Measurements from ENCODE around the gene MTHFD2L.

MTHFD2L gene

DNA sequence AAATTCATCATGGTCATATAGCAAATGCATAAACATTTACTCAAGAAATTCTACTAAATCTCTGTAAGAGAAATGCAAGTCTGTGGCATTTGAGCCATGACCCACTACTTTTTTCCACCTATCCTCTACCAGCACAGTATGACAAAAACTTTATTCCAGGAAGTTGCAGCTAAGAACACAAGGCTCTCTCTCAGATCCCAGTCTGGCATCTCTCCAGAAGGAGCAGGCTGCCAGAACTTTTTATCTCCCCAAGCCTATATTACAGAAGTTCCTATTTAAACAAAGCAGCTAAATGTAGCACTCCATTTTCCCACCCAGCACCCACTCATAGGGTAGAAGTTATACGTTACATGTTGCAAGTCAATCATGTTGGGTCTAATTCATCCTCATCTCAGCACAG, 101.0 kb downstream of the MTHFD2L start:
- DNase-seq, result no peak

DNA sequence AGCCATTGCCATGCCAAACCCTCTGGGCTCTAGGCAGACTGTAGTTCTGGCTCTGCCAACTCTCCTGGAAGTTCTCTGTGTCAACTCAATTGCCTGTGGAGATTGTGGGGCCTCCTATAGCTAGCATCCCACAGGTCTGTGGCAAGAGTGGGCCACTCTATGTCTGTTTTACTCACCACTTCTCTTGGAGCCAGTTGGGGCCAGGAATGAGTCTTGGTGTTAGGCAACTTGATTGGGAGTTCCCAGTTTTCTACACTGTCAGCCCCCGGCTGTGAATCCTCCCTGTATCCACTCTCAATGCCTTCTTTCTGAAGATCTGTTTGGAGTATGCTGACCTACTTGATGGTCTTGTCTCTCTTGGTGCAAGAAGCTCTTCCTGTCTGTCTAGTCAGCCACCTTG, 102.1 kb downstream of the MTHFD2L start:
- no peak for DNase-seq

DNA sequence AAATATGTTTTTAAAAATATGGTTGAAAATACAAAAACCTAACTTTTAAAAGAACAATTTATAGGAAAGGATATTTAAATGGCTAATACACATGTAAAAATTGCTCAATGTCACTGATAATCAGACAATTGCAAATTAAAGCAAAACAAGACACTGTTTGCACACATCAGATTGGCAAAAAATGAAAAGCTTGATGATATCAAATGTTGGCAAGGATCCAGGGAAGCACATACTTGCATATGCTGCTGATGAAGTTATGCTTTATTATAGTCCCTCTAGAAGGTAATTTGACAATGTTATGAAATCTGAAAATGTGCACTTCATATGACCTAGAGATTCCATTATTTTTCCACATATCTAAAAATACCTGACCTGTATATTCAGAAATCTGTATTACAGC, 104.6 kb downstream of the MTHFD2L start:
- no peak for DNase-seq

DNA sequence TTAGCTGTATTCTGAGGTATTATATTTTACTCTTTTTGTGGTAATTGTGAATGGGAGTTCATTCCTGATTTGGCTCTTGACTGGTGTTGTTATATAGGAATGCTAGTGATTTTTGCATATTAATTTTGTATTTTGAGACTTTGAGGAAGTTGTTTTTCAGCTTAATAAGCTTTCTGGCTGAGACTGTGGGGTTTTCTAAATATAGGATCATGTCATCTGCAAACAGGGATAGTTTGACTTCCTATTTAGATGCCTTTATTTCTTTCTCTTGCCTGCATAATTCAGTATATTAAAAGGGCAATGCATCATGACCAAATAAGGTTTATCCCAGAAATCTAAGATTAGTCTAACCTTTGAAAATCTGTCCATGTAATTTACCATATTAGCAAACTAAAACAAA, 105.6 kb downstream of the MTHFD2L start:
- DNase-seq, result no peak

DNA sequence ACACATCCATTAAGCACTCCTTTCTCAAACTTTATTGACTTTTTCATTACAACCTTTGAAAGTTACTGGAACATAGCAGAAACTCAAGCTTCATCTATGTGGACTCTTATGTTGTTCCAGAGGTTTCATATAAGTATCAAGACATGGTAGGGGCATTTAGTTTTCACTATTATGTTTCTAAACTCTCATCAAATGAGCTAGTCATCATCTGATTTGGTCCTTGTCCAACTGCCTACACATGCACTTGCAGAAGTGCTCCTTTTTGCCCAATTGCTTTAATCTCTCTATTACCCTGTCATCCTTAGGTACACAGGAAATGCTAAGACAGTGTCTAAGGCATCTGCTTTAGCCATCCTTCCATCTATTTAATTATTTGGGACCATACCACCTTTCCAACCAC, 108.2 kb downstream of the MTHFD2L start:
- no peak for DNase-seq

DNA sequence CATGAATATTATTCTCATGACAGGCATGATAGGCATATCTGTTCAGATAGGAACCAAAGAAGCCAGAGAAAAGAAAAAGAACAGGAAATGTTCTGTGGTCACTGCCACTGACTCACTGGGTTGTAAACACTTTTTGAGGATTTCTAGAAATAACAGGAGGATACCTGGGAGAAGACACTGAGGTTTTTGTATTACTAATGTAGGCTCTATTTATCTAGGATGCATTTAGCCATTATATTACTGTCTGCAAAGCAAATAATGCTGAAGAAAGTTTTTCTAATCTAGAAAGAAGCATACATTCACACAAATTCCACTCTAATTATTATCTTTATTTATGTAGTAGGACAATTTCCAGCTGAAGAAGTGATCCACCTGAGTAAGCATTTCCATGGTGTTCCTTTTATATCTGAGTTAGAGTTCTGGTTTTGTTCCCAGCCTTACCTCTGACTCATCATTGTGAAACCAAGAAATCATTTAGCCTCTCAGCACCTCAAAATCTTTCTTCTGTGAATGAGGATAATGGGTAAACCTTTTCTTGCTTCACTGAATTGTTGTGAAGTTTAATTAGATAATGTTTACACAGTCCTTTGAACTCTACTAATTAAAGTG, 110.2 kb downstream of the MTHFD2L start:
- no peak for DNase-seq

DNA sequence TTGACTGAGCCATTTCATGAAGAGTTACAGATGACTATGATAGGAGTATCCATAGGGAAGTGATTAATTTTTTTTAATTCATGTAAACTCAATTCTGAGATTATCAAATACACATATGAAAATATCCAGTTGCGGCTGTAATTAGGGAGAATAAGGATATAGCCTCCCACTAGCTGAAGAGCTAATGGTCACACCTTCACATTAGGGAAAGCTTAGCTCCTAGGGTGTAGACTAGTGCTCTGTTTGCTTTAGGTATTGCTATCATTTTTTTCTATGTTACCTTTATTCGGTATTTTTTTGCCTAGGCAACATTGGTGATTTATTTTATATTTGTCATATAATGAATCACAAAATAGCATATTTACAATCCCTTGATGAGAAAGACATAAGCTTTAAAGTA, 110.7 kb downstream of the MTHFD2L start:
- DNase-seq, result no peak

DNA sequence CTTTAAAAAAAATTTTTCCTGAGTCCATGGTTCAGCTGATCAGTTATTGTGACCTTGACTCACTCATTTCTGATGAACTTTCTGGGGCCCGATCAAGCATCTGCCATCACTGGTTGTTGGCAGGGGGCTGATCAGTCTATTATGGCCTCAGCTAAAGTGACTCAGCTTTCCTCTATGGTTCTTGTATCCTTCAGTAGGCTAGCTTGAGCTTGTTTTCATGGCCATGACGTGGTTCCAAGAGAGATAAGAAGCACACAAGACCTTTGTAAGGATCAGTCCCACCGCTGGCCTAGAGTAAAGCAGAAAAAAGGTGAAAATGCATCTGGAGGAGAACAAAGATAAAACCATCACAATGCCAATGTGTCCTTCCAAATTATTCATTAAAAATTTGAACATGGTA, 120.6 kb downstream of the MTHFD2L start:
- DNase-seq, result no peak

DNA sequence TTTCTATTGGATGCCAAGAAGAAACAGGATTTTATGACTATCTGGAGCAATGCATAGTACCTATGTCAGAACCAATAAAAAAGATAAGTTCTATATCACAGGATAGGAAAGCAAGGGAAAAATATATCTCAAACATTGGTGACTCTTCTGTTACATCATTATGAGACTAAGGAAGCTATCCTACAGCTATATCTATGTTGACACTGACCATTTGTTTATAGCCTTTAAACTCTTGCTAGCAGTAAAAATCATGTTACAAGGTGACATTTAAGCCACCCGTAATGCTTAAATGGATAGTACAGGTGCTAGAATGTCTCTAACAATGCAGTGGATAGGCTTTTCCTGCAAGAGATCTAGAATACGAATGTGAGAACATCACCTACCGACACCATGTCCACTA, 121.8 kb downstream of the MTHFD2L start:
- DNase-seq, result no peak

DNA sequence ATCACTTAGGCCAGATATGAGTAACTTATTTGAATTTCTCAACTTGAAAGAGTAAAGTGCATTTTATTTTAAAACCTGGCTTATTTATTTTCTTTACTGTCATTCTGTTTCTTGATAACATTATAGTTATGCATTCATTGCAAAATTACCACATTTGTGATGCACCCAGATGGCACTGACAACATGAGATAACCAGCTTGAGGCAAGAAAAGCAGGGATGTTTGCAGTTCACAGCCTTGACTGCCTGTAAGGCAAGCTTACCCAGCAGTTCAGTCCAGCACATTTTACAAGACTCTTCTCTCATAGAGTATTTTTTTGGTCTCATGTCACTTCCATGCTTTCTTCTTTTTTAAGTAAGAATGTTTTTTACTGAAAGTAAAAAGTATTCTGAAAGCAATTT, 125.0 kb downstream of the MTHFD2L start:
- DNase-seq, result no peak

DNA sequence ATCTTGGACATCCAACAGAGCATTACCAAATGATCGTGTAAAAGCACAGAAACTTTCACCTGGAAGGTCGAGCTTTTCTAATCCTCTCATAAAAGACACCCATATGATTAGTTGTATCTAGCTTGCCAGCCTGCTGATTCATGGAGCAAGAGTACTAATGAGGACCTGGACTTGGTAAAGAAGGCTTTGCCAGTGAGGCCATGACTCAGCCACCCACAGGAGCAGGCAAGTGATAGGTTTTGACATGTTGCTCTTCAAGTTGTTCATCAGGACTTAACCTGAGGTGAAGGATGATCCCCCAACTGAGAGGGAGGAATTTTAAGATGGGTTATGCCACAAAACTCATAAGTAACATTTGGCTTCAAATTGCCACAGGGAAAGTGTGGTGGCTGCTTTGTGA, 125.7 kb downstream of the MTHFD2L start:
- DNase-seq, result no peak

DNA sequence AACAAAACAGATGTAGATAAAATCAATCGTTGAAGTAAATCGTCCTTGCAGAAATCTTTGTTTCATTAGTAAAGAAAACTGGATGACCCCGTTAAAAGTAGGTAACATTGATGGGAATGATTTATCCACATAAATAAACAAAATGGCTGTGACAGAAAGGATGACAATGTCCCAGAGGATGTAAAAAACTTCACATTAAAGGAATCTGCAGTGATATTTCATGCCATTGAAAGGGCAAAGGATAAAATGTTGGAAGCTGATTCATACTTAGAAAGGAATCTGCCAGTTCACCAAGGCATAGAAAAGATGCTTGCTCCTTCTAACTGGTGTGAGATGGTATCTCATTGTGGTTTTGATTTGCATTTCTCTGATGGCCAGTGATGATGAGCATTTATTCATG, 126.1 kb downstream of the MTHFD2L start:
- DNase-seq, result no peak

DNA sequence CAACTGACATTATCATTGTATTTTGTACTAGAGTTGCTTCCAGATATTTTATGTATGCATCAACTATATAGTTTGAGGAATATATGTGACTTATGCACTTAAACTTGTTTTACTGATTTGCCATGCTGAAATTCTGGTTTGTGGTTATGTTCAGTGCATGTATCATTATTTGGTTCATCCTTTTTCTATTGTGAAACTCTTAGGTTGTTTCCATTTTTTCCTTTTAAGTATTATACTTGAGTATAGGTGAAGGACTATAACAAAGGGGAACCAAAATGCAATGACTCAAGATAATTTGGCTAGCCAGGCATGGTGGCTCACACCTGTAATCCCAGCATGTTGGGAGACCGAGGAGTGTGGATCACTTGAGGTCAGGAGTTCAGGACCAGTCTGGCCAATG, 129.2 kb downstream of the MTHFD2L start:
- DNase-seq, result no peak

DNA sequence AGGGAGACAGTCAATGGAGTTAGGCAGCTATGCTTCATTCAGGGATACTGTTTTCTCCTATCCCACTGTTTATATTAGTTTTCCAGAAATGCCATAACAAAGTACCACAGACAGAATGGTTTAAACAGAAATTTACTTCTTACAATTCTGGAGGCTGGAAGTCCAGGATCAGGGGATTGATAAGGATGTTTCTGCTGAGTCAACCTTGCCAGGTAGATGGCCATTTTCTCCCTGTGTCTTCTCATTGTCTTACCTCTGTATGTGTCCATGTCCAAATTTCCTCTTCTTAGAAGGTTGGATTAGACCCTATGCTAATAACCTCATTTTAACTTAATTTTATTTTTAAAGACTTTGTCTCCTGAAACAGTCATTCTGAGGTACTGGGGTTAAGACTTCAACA, 129.9 kb downstream of the MTHFD2L start:
- DNase-seq, result no peak

DNA sequence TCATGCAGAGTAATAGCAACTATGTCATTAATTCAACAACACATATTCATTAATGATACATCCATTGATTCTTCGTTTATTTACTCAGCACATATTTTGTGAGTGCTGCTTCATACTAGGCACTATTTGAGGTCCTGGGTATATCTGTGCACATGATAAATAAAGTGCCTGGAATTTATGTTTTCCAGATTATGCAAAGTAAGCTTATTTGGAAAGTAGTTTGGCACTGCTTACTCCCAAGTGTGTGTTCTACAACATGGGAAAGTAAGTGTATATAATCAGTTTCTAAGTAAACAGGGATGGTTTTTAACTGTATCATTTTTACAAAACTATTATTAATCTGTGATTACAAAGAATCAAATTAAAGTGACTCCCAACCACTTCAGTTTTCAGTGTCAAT, 133.6 kb downstream of the MTHFD2L start:
- DNase-seq, result no peak

DNA sequence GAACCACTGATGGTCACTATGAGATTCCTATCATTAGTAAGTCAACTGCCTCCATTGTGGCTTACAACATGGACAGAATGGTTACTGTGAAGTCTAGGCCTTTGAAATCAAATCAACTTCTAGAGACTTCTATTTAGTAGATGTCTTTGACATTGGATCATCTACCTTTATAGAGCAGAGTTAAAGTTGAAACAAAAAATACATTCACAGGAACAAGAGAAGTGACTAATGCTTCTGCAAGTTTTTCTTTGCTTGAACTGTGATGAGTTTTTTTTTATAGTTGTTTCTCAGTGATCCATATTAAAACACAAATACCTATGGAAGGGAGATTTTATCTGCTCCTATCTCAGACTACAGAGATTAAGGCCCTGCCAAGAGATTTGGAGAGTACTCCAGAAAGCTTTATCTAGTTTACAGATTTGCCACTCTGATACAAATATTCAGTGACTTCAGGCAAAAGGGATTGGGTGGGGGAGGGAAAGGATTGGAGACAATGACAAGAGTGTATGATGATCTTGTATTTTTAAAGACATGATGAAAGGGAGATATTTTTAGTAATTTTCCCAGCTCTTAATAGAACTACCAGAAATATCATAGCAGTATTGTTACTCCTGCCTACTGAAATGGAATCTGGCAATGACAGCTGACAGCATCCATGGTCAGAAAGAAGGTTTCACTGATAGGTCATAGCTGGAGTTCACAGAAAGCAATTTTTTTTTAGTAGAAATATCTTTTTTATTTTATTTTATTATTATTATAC, 134.4 kb downstream of the MTHFD2L start:
- no peak for DNase-seq

DNA sequence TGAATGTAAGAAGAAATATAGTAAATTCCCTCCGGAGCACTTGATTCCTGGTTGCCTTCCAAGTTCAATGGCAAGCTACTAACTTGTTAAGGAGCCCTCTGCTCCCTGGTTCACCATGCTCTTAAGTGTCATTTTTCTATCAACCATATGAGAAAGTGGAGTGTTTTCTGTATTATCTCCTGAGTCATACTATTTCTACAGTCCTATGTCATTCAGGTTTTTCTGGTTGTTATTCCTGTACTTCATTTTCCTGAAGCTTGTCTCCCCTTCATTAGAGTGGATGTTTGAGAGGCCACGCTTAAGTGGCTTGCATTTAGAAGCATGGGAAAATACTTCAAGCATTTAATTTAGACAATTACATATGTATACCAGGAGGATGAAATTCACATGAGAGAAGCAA, 135.6 kb downstream of the MTHFD2L start:
- no peak for DNase-seq

DNA sequence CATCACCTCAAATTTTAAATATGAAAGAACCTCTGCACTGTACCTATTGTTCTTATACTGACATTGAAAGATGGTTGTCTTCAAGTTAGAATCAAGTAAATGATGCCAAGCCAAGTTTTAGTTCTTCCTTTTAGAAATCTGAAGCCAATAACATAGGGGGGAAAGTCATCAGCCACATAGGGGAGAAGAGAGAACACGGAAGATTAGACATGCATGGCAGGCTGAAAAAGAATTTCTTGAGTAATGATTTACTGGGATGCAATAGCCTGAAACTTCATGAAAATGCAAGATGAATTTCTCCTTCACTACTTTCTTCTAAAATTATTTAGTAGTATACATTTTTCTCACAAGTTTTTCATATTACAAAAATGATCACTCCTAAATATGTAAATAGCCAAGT, 136.8 kb downstream of the MTHFD2L start:
- DNase-seq, result no peak

DNA sequence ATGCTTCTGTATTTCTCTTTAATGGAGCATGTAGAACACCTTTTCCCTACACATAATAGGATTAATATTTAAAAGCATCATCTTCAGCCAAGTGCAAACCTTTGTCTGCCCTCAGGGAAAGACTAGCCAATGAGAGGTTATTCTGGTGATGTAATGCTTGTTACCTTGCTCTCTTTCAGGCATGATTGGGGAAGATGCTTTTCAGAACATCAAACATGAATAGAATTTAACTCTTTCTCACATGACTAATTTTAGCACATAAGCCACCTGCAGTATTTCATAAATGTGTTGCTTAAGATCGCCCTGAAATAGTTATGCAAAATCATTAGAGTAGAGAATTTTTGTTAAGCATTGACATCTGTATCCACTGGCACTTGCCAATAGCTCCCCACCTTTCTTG, 139.6 kb downstream of the MTHFD2L start:
- DNase-seq, result no peak

DNA sequence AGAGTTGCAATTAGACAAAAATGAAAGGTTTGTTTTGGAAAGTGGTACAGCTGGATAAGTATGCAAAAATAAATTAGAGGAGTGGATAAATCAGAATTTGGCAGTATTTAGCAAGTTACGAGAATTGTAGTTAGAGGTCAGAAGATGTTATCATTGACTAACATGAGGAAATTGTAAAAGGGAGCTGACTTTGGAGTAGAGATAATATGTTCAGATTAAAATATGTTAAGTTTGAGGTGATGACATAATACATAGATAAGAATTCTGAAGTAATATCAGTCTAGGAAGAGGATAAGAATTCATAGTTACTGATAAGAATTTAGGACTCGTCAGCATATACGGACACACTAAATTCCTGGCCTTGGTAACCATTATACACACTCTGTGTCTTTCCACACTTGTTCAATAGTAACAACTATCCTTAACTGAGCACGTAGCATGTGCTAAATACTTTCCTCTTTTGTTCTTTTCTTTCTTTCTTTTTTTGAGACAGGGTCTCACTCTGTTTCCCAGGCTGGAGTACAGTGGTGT, 146.2 kb downstream of the MTHFD2L start:
- no peak for DNase-seq

DNA sequence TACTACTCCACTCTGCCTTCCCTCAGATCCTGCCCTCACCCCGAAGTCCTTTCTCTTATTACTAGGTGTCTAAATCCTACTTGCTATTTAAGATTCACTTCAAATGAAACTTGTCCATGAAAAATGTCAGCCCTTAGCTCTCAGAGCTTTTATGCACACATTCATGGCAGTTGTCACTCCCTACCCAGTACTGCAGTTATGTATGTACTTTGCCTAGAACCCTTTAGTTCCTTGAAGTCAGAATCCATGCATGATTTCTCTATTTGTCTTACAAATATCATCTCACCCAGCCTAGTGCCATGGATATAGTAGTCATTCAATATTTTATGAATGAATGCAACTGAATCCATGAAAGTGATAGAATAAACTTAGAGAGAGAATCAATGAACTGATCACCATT, 147.1 kb downstream of the MTHFD2L start:
- DNase-seq, result no peak

DNA sequence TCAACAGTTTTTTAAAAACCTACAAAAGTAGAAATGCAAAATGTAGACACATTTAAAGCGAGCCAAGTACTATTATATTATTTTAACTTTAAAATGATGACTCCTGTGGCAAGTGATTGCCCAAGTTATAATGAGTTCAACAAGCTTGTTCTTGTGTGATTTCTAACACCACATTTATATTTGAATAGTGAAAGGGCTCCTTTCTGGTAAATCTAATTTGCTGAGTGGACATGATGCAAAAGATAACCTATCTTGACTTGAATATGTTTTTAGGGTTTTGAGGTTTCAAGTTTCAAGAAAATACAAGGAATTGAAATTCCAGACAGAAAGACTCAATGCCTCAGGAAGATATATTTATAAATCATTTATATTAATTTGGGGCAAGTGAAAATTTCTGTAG, 149.3 kb downstream of the MTHFD2L start:
- no peak for DNase-seq

DNA sequence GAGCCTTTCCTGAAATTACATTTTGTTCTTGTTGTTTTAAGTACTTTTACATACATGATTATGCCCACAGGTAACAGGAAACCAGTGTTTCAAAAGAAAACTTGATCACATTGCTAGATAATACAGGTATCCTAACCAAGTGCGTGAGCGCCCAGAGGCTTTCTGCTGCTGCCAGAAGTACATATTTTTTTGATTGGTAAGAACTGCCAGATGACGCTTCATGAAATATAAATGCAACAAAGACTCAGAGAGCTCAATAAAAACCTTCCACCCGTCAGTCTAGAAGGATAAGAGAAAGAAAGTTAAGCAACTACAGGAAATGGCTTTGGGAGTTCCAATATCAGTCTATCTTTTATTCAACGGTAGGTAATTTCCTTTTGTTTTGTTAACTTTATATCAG, 150.3 kb downstream of the MTHFD2L start, which contains the start of gene EPGN:
Gene EPGN (plus strand): TSS at position 256 of the 400 bp plus-strand sequence. CDS start 64 bp downstream, at position 320.
- no peak for DNase-seq

DNA sequence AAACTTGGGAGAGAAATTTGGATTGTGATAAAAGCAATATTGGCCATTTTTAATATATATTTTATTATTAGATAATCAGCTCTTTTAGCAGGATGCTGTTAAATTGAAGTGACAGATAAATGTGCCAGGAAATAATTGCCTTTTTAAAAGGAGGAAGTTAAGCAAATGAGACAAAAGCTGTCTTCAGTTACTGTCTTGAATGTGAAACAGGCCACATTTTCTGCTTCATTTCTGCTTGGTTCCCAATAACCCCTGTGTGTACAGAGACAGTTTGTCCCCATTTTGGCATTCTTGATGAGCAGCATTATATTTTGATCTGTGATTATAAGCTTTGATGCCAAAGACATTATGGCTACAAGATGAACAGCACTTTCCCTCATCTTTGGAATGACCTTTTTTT, 151.3 kb downstream of the MTHFD2L start:
- no peak for DNase-seq

Measured in CD4-positive, alpha-beta T cell treated with Interleukin-15 for 1 hour (primary cell).